KMS-11 (cell line): ENCODE data around the gene GCNA.
A peak's percentile ranks its signal among the peaks of the same experiment; 100 is the strongest.

Source experiments
- H2AFZ ChIP-seq: fragments of 200-600 bp; sonication (generic); 2 replicates; pipeline ENCODE4 v1.6.1; 2016; ENCODE audit warnings: antibody characterized with exemption, mixed run types, low read depth
- H3K27ac ChIP-seq: fragments of 200-600 bp; sonication (generic); 2 replicates; pipeline ENCODE4 v1.6.1; 2016; ENCODE audit warnings: mild to moderate bottlenecking, mixed run types
- H3K27me3 ChIP-seq: fragments of 200-600 bp; sonication (generic); 2 replicates; pipeline ENCODE4 v1.6.1; 2017; ENCODE audit warnings: mild to moderate bottlenecking, low read depth, mixed run types, moderate library complexity; ENCODE audit not compliant: insufficient read depth
- H3K36me3 ChIP-seq: fragments of 200-600 bp; sonication (generic); 2 replicates; pipeline ENCODE4 v1.6.1; 2017; ENCODE audit warnings: mild to moderate bottlenecking, mixed run types; ENCODE audit not compliant: insufficient read depth
- H3K4me1 ChIP-seq: fragments of 200-600 bp; sonication (generic); 2 replicates; pipeline ENCODE4 v1.6.1; 2016; ENCODE audit warnings: mild to moderate bottlenecking, low read depth, mixed run types; ENCODE audit not compliant: poor library complexity, severe bottlenecking
- H3K4me2 ChIP-seq: fragments of 200-600 bp; sonication (generic); 2 replicates; pipeline ENCODE4 v1.7.0; 2016; ENCODE audit warnings: mild to moderate bottlenecking, mixed run types
- H3K4me3 ChIP-seq: fragments of 200-600 bp; sonication (generic); IDR thresholded peaks from 2 replicates; pipeline ENCODE4 v1.6.1; 2017; ENCODE audit warnings: low read depth, low read length, mixed read lengths; ENCODE audit not compliant: insufficient read depth
- H3K79me2 ChIP-seq: fragments of 200-600 bp; sonication (generic); 2 replicates; pipeline ENCODE4 v1.6.1; 2016; ENCODE audit warnings: low read depth, mixed run types; ENCODE audit not compliant: insufficient read depth
- H3K9ac ChIP-seq: fragments of 200-600 bp; sonication (generic); 2 replicates; pipeline ENCODE4 v1.6.1; 2016; ENCODE audit warnings: mild to moderate bottlenecking, mixed run types
- H4K20me1 ChIP-seq: fragments of 200-600 bp; sonication (generic); 2 replicates; pipeline ENCODE4 v1.6.1; 2016; ENCODE audit warnings: mild to moderate bottlenecking, mixed run types; ENCODE audit not compliant: insufficient read depth
- CTCF ChIP-seq: fragments of 200-600 bp; sonication (generic); conservative IDR thresholded peaks from 2 replicates; pipeline ENCODE4 v1.6.1; 2017; ENCODE audit warnings: low read depth, mild to moderate bottlenecking, antibody characterized with exemption, low read length, moderate library complexity, mixed read lengths

The GCNA gene

DNA sequence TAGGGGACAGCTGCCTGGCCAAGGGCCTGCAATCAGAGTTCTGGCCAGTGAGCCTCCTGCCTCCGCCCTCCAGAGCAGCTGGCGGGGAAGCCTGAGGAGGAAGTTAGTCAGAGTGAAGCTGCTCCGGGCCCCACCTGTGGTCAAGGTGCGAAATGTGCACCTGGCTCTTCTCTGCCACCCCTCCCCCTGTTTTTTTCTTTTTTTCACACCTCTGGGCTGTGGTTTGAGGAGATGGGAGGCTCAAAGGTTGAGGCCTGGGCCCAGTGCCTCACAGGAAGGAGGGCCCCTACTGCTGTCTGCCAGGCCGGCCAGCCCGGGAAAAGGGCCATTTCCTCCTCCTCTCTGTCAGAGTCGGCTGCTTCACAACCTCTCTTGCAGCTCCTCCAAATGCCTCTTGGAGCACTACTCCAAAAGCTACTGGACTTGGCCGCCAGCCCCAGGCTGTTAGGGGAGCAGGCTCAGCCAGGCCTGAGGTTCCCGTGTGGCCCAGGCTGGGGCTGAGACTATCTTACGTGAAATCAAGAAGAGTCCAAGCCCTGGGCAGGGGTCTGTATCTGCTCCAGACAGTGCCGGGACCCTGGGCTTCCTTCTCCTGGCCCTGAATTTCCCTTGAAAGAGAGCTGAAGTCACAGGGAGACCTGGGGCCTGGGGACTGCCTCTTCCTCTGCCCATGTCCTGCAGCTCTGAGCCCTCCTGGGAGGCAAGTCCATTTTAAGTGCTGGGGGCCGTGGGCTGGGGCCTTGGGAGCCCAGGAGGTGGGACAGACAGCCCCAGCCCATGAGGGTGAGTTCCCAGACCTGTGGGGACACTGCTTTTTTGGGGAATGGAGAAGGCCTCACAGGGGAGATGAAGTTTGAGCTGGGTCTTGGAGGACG, 44.6 kb downstream of the GCNA start:
- Histone ChIP-seq H4K20me1 (no peaks in the 10 kb centered on the region), H3K27me3 (no peaks in the 10 kb centered on the region), H3K27ac (peak overlapping the region; percentile 18; the same call in 1 of the 2 replicates), H2AFZ (0 out of 2 replicates have a peak overlapping the region, but pooled peaks have one; percentile 34), H3K4me3 (no peak overlapping the region), H3K4me2 (peak overlapping the region; percentile 62), H3K4me1 (peaks cover 59% of the 10 kb centered on the region), H3K36me3 (no peaks in the 10 kb centered on the region), H3K79me2 (no peaks in the 10 kb centered on the region), H3K9ac (peak overlapping the region; percentile 39; the same call in 1 of the 2 replicates)
- TF ChIP-seq CTCF: 0 out of 2 replicates have a peak, but pooled peaks have one; percentile 31

- Histone ChIP-seq H3K4me1 (peaks cover 50% of the 10 kb centered on the region), H3K27me3 (no peaks in the 10 kb centered on the region), H3K4me3 (no peak overlapping the region), H3K9ac (no peak overlapping the region), H3K4me2 (peak overlapping the region; percentile 62; the same call in 1 of the 2 replicates), H3K79me2 (no peaks in the 10 kb centered on the region), H3K27ac (no peak overlapping the region), H3K36me3 (no peaks in the 10 kb centered on the region), H4K20me1 (no peaks in the 10 kb centered on the region), H2AFZ (no peak overlapping the region)
- TF ChIP-seq CTCF: no peak
Measured at GRCh38 chrX:71623714-71624113, 45.5 kb downstream of the GCNA start.

- TF ChIP-seq CTCF: no peak
- Histone ChIP-seq H3K36me3 (no peaks in the 10 kb centered on the region), H4K20me1 (no peaks in the 10 kb centered on the region), H3K79me2 (no peaks in the 10 kb centered on the region), H2AFZ (no peak overlapping the region), H3K27ac (no peak overlapping the region), H3K9ac (no peak overlapping the region), H3K4me2 (no peak overlapping the region), H3K27me3 (no peaks in the 10 kb centered on the region), H3K4me3 (no peak overlapping the region), H3K4me1 (peaks cover 33% of the 10 kb centered on the region)
Measured at GRCh38 chrX:71625471-71625870, 47.2 kb downstream of the GCNA start.

DNA sequence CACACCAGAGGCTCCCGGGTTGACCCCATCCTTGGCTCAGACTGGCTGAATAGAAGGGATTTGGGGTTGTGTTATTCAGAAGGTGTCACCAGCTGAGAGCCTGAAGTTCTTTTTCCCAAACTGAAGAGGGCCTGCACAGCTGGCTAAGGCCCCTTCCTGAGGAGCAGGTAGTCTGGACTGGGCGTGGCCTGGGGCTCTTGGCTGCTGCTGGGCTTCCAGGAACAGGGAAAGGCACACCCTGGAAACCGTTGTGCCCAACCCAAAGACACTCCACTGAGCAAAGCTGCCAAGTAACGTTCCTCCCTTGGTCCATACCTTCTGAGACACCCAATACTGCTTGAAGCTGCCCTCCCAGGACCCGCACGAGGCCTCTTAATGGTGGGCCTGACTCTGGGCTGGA, 48.3 kb downstream of the GCNA start:
- Histone ChIP-seq H3K4me1 (peaks cover 31% of the 10 kb centered on the region), H3K4me2 (no peak overlapping the region), H2AFZ (no peak overlapping the region), H3K79me2 (no peaks in the 10 kb centered on the region), H3K27ac (no peak overlapping the region), H3K27me3 (no peaks in the 10 kb centered on the region), H4K20me1 (no peaks in the 10 kb centered on the region), H3K9ac (no peak overlapping the region), H3K36me3 (no peaks in the 10 kb centered on the region), H3K4me3 (no peak overlapping the region)
- no peak for TF ChIP-seq CTCF
